ENCODE data around the gene U2AF2. TPM values are rescaled to one million over a fixed set of nuclear protein-coding genes. Genes with fewer than 3 reads are reported as not detected.

The U2AF2 gene
- total RNA-seq, 1 experiment from 2014 or later = 321 TPM

GRCh38 chr19:55623130-55623529, 31.7 kb upstream of the U2AF2 start:
- H3K23ac ChIP-seq (ENCODE audit: insufficient read length, low read depth, low read length) = no peak overlapping the region
- no peaks in the 10 kb centered on the region for H3K9me3 ChIP-seq (ENCODE audit: control insufficient read depth, low read depth, low read length)
- no CpG with 5 or more reads among the region's 7 CpGs for WGBS (ENCODE audit: extremely low coverage, insufficient read length, low lambda C conversion rate)
- H3K9ac ChIP-seq (ENCODE audit: extremely low read depth, insufficient read length, low read length) = no peak overlapping the region
- H4K91ac ChIP-seq (ENCODE audit: insufficient read length, low read depth, low read length) = no peak overlapping the region
- no peak overlapping the region for H3K14ac ChIP-seq (ENCODE audit: insufficient read depth, low read length)
- H2BK120ac ChIP-seq (ENCODE audit: low read depth, low read length, poor library complexity, severe bottlenecking) = no peak overlapping the region
- H4K5ac ChIP-seq (ENCODE audit: insufficient read length, low read depth, low read length) = no peak overlapping the region
- no peak overlapping the region for H2BK12ac ChIP-seq (ENCODE audit: insufficient read length, low read depth, low read length)
- no peak overlapping the region for H3K56ac ChIP-seq (ENCODE audit: insufficient read length, low read depth, low read length)
- H3K4me1 ChIP-seq (ENCODE audit: insufficient read depth, low read length) = no peaks in the 10 kb centered on the region
- TF ChIP-seq CTCF (conservative IDR thresholded peaks at IDR 0.05) = no peak
- H2AK5ac ChIP-seq (ENCODE audit: insufficient read length, low read length) = no peak overlapping the region
- no peak overlapping the region for H3K27ac ChIP-seq (ENCODE audit: insufficient read length, low read depth, low read length)
- H3K4me2 ChIP-seq (ENCODE audit: insufficient read depth, insufficient read length, low read length) = no peak overlapping the region
- H2AFZ ChIP-seq (ENCODE audit: low read length) = no peak overlapping the region
- no peak for DNase-seq
- H3K79me2 ChIP-seq (ENCODE audit: insufficient read depth, low read length) = no peaks in the 10 kb centered on the region
- no peak overlapping the region for H2BK5ac ChIP-seq (ENCODE audit: insufficient read length, low read length)
- Mint-ChIP-seq H3K27ac (no peak overlapping the region; a peak in 1 of 7 replicates), H3K4me1 (peaks cover 8 to 14% of the 10 kb centered on the region in 2 experiments), H3K27me3 (ENCODE audit: low read depth) (peaks cover 5% of the 10 kb centered on the region), H3K4me3 (peak overlapping the region in 1 of 2 experiments; percentile 89; a peak in 3 of 5 replicates), H3K36me3 (ENCODE audit: insufficient read depth in 1 of 3, low read depth in 3 of 3) (peaks cover 12 to 25% (median 23%) of the 10 kb centered on the region in 3 experiments; a peak in 6 of 7 replicates), H3K9me3 (no peaks in the 10 kb centered on the region; a peak in 1 of 5 replicates)
- H3K4ac ChIP-seq (ENCODE audit: low read depth, low read length) = no peak overlapping the region
- H4K8ac ChIP-seq (replicated peaks; ENCODE audit: insufficient read length, low read depth, low read length) = no peak overlapping the region
- no peak overlapping the region for H2BK20ac ChIP-seq (ENCODE audit: low read depth, low read length, poor library complexity, severe bottlenecking)
- H3K18ac ChIP-seq (ENCODE audit: insufficient read length, low read depth, low read length) = no peak overlapping the region
- H3K27me3 ChIP-seq (ENCODE audit: insufficient read depth, low read length) = no peaks in the 10 kb centered on the region
- H4K20me1 ChIP-seq (ENCODE audit: control insufficient read depth, insufficient read depth, insufficient read length) = no peaks in the 10 kb centered on the region
- H3K79me1 ChIP-seq (ENCODE audit: insufficient read depth, low read depth, low read length, poor library complexity, severe bottlenecking) = no peaks in the 10 kb centered on the region
- no peaks in the 10 kb centered on the region for H3K23me2 ChIP-seq (ENCODE audit: insufficient read length, low read depth, low read length, poor library complexity, severe bottlenecking)
- H2BK15ac ChIP-seq (ENCODE audit: low read depth, low read length) = no peak overlapping the region
- no peak overlapping the region for H3T11ph ChIP-seq (ENCODE audit: low read length)
